A673 (cell line): ENCODE data around the gene TPP1. TPM values are rescaled to one million over a fixed set of nuclear protein-coding genes. Genes with fewer than 3 reads are reported as not detected.

ENCODE experiments used
- BruUV-seq: library from RNA; stranded (reverse); fragments of 400-500 nt; replicated peaks from 2 replicates; lab custom pipeline; 2021; lab: Mats Ljungman, UMichigan
- CTCF ChIA-PET: fragments of 300-600 bp; sonication (Branson Sonifier 250); formaldehyde crosslinking; loops from one replicate; lab custom pipeline; 2022; ENCODE audit warnings: antibody characterized with exemption; lab: Charles Lee
- POLR2A ChIA-PET: fragments of 300-600 bp; sonication (Branson Sonifier 250); formaldehyde crosslinking; loops from one replicate; lab custom pipeline; 2022; ENCODE audit warnings: antibody characterized with exemption; ENCODE audit not compliant: low non-redundant PET; lab: Charles Lee
- DNase-seq: peaks from one replicate; pipeline ENCODE4 v3.0.0-alpha.2; 2015; ENCODE audit warnings: low spot score
- H3K27ac ChIP-seq: fragments of 200-600 bp; sonication (generic); 2 replicates; pipeline ENCODE4 v1.5.1; 2016; ENCODE audit warnings: mixed run types, low read depth, mild to moderate bottlenecking, mixed read lengths, antibody characterized with exemption, low read length; ENCODE audit not compliant: poor library complexity, severe bottlenecking
- H3K27me3 ChIP-seq: fragments of 200-600 bp; sonication (generic); replicated peaks from 2 replicates; pipeline ENCODE4 v1.6.1; 2017; ENCODE audit warnings: mixed run types, low read depth, mild to moderate bottlenecking, mixed read lengths, antibody characterized with exemption, low read length; ENCODE audit not compliant: insufficient read depth, poor library complexity
- H3K36me3 ChIP-seq: fragments of 200-600 bp; sonication (generic); 2 replicates; pipeline ENCODE4 v1.6.1; 2016; ENCODE audit warnings: mixed run types, mild to moderate bottlenecking, mixed read lengths, antibody characterized with exemption, low read length; ENCODE audit not compliant: insufficient read depth, poor library complexity, severe bottlenecking
- H3K4me1 ChIP-seq: fragments of 200-600 bp; sonication (generic); 2 replicates; pipeline ENCODE4 v1.6.1; 2017; ENCODE audit warnings: mixed run types, mild to moderate bottlenecking, mixed read lengths, antibody characterized with exemption, low read length; ENCODE audit not compliant: insufficient read depth, poor library complexity, severe bottlenecking
- H3K4me3 ChIP-seq: fragments of 200-600 bp; sonication (generic); 2 replicates; pipeline ENCODE4 v1.5.1; 2016; ENCODE audit warnings: low read depth, mixed run types, mild to moderate bottlenecking, mixed read lengths, low read length; ENCODE audit not compliant: poor library complexity, severe bottlenecking
- H3K9me3 ChIP-seq: fragments of 200-600 bp; sonication (generic); 2 replicates; pipeline ENCODE4 v1.6.1; 2016; ENCODE audit warnings: mixed run types, low read depth, mild to moderate bottlenecking, mixed read lengths, antibody characterized with exemption, low read length; ENCODE audit not compliant: poor library complexity, severe bottlenecking
- EZH2 ChIP-seq: fragments of 200-600 bp; sonication (generic); IDR thresholded peaks from 2 replicates; pipeline ENCODE4 v1.6.1; 2017; ENCODE audit warnings: borderline replicate concordance, low read depth, mild to moderate bottlenecking, mixed read lengths, antibody characterized with exemption, low read length; ENCODE audit not compliant: poor library complexity, severe bottlenecking
- intact Hi-C: fragments of 100-400 bp; cut with micrococcal nuclease; formaldehyde crosslinking; loops from one replicate; pipeline ENCODE4 v1.10.0; 2022; ENCODE audit not compliant: unreplicated experiment
- total RNA-seq: library from RNA; stranded (reverse); gene quantifications from 2 replicates; pipeline ENCODE4 v1.2.3, GENCODE V29; 2021
- TF ChIP-seq, protein P1 (sequence below): fragments of 300-800, 200-600 bp; sonication (generic); conservative IDR thresholded peaks from 2 replicates; pipeline ENCODE4 v1.5.1; 2017; ENCODE audit warnings: low read depth, mild to moderate bottlenecking, antibody characterized with exemption, low read length, moderate library complexity, mixed read lengths

Gene TPP1
- total RNA-seq, 1 experiment from 2014 or later = 53.0 TPM

DNA sequence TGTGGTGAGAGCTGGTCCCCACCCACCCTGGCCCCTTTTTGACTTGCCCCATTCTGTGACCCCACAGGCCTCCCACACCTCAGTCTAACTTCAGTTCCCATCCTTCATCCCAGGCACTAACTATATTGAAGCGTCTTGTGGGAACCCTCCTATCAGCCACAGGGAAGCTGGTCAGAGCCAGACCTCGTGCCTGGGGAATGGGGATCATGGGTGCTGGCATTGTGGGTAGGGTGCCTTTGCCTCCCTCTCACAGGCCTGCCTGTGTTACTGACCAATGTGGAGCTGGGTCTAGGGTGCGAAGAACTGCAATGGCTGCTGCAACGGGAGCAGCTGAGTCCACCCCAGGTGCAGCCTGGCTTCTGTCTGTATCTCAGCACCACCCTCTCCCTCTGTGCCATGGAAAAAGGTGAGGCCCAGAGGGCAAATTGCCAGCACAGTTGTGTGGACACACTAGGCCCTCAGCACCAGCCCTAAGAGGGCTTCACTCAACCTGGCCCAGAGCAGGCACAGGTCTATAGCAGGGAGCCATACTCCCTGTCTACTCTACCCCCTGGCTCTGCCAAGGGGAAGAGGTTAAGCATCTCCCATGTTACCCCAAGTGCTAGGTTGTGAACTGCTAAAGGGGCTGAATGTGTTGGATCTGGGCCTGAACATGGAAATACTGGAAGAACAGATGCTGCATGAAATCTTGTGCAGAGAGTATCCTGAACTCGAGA is 53.1 kb downstream of the TPP1 start:
- Histone ChIP-seq H3K4me3 (no peak overlapping the region), H3K27ac (no peak overlapping the region), H3K9me3 (no peaks in the 10 kb centered on the region), H3K27me3 (no peaks in the 10 kb centered on the region), H3K36me3 (no peaks in the 10 kb centered on the region), H3K4me1 (peaks cover 11% of the 10 kb centered on the region)
- no TSS peak for BruUV-seq
- no peak for TF ChIP-seq EZH2
- TF ChIP-seq, protein P1, sequence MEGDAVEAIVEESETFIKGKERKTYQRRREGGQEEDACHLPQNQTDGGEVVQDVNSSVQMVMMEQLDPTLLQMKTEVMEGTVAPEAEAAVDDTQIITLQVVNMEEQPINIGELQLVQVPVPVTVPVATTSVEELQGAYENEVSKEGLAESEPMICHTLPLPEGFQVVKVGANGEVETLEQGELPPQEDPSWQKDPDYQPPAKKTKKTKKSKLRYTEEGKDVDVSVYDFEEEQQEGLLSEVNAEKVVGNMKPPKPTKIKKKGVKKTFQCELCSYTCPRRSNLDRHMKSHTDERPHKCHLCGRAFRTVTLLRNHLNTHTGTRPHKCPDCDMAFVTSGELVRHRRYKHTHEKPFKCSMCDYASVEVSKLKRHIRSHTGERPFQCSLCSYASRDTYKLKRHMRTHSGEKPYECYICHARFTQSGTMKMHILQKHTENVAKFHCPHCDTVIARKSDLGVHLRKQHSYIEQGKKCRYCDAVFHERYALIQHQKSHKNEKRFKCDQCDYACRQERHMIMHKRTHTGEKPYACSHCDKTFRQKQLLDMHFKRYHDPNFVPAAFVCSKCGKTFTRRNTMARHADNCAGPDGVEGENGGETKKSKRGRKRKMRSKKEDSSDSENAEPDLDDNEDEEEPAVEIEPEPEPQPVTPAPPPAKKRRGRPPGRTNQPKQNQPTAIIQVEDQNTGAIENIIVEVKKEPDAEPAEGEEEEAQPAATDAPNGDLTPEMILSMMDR = no peak
- ChIA-PET POLR2A (no interaction called here), CTCF (no interaction called here)
- DNase-seq = no peak
- intact Hi-C loops = no loop called here

DNA sequence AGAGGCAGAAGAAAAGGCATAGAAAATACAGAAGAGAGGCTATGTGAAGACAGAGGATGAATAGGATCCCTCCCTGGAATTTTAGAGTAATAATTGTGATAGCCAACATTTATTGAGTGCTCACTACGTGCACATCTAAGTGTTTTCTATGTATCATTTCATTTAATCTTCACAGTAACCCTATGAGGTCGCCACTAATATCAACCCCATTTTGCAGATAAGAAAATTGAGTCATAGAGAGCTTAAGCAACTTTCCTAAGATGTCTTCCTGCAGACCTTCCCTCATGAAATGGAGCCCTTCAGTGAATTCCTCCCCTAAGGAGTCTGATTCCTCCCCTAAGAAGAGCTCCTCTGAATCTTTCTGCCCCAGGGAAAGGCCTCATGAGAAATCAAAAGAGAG is 53.9 kb downstream of the TPP1 start:
- no peaks in the 10 kb centered on the region for H3K9me3 ChIP-seq
- no peak for TF ChIP-seq EZH2
- TF ChIP-seq, protein P1 = no peak
- H3K4me1 ChIP-seq = peaks cover 11% of the 10 kb centered on the region
- H3K4me3 ChIP-seq = no peak overlapping the region
- H3K27me3 ChIP-seq = no peaks in the 10 kb centered on the region
- ChIA-PET POLR2A (no interaction called here), CTCF (no interaction called here)
- H3K27ac ChIP-seq = no peak overlapping the region
- no peaks in the 10 kb centered on the region for H3K36me3 ChIP-seq
- BruUV-seq = no TSS peak
- intact Hi-C loops = no loop called here
- no peak for DNase-seq

DNA sequence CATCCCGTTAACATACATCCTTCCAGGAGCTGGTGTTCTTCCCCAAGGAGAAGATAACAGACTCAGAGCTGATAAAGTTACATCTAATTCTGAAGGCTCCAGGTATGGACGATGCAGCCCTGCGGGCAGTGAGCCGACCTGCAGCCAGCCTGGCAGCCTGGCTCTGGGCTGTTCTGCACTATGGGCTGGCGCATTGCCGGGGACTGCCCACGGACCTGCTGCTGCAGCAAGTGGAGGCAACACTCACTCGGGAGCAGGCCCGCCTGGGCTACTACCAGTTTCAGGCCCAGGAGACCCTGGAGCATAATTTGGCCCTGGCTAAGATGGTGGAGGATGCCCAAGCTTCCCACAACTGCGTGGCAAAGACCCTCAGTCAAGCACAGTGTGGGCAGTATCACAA is 55.6 kb downstream of the TPP1 start:
- TF ChIP-seq EZH2 = no peak
- TF ChIP-seq, protein P1 = no peak
- Histone ChIP-seq H3K27ac (no peak overlapping the region), H3K36me3 (no peaks in the 10 kb centered on the region), H3K9me3 (no peaks in the 10 kb centered on the region), H3K27me3 (no peaks in the 10 kb centered on the region), H3K4me1 (peaks cover 8% of the 10 kb centered on the region), H3K4me3 (no peak overlapping the region)
- CTCF ChIA-PET = no interaction called here
- no TSS peak for BruUV-seq
- intact Hi-C loops = no loop called here
- DNase-seq = no peak
- POLR2A ChIA-PET = no interaction called here
